GM12865 (cell line): Measurements from ENCODE around the gene PTGES2.
"Not testable (repeated sequence)": the region's sequence is repeated elsewhere in the genome, so short reads cannot be mapped to it uniquely, and the experiment has no call there.

Experiments used
- DNase-seq: peaks from one replicate; pipeline ENCODE4 v3.0.0; 2010; ENCODE audit warnings: low read depth
- H3K4me3 ChIP-seq: 2 replicates; pipeline ENCODE4 v1.5.1; 2011; ENCODE audit warnings: mild to moderate bottlenecking, low read depth, low read length, control low read depth
- TF ChIP-seq, protein P1 (sequence below): IDR thresholded peaks from 2 replicates; pipeline ENCODE4 v1.5.1; 2011; ENCODE audit warnings: low read length, control low read depth, low read depth, inconsistent platforms; ENCODE audit not compliant: insufficient read depth; ENCODE audit errors: missing control alignments

The PTGES2 gene

GRCh38 chr9:128143525-128144238 lies 16.2 kb upstream of the PTGES2 start:
- TF ChIP-seq, protein P1, sequence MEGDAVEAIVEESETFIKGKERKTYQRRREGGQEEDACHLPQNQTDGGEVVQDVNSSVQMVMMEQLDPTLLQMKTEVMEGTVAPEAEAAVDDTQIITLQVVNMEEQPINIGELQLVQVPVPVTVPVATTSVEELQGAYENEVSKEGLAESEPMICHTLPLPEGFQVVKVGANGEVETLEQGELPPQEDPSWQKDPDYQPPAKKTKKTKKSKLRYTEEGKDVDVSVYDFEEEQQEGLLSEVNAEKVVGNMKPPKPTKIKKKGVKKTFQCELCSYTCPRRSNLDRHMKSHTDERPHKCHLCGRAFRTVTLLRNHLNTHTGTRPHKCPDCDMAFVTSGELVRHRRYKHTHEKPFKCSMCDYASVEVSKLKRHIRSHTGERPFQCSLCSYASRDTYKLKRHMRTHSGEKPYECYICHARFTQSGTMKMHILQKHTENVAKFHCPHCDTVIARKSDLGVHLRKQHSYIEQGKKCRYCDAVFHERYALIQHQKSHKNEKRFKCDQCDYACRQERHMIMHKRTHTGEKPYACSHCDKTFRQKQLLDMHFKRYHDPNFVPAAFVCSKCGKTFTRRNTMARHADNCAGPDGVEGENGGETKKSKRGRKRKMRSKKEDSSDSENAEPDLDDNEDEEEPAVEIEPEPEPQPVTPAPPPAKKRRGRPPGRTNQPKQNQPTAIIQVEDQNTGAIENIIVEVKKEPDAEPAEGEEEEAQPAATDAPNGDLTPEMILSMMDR, result no peak
- no peak overlapping the region for H3K4me3 ChIP-seq
- no peak for DNase-seq

DNA sequence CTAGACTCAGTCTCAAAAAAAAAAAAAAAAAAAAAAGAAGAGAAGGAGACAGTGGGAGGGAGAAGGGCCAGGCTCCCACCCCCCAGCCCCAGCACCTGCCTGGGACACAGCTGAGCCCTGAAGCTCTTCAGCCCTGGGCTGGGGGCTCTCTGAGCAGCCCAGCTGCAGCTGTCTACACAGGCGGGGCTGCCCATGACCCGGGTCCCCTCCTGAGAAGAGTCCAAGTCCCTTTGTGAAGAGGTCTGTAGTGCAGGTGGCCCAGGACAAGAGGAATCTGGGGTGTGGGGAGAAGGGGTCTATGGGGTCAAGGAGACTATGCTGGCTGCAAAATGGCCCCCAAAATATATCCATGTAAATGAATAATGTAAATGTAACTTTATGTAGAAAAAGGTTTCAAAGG lies 15.1 kb upstream of the PTGES2 start:
- no peak overlapping the region for H3K4me3 ChIP-seq
- TF ChIP-seq, protein P1, result no peak
- no peak for DNase-seq

- H3K4me3 ChIP-seq, result no peak overlapping the region
- TF ChIP-seq, protein P1, result no peak
- no peak for DNase-seq
Measured at GRCh38 chr9:128142061-128142460, 14.5 kb upstream of the PTGES2 start.

DNA sequence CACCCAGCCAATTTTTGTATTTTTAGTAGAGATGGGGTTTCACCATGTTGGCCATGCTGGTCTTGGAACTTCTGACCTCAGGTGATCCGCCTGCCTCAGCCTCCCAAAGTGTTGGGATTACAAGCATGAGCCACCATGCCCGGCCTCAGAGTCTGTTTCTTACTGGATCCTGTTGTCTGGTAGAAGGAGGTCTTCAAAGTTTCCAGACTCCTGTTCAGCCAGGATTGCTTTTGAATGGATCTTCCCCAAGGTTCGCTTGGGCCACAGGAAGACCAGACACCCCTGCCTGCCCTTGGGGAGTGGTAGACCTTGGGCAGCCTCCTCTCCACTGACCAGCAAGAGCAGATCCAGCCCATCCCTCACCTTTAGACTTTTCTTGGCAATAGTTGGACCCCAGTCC lies 14.1 kb upstream of the PTGES2 start:
- DNase-seq, result no peak
- TF ChIP-seq, protein P1, result no peak
- H3K4me3 ChIP-seq, result no peak overlapping the region

- no peak overlapping the region for H3K4me3 ChIP-seq
- no peak for DNase-seq
- TF ChIP-seq, protein P1, result no peak
Measured at GRCh38 chr9:128139621-128140020, 12.1 kb upstream of the PTGES2 start.

DNA sequence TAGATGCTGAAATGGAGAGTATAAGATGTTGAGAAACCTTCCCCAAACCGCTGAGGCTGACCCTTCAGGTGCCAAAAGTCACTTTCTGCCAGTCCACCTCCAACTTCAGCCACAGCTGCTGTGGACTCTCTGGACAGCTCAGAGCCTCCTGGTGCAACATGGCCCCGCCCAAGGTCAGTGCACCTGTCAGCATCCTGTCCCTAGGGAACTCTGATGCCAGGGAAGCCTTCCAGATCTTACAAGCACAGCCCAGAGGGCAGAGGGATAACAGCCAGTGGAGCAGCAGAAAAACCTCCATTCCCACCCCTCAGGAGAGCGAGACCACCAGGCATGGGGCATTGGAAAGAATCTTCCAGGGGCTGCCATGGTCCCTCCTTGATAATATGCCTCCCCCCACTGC lies 10.5 kb upstream of the PTGES2 start:
- DNase-seq, result no peak
- no peak overlapping the region for H3K4me3 ChIP-seq
- TF ChIP-seq, protein P1, result no peak

- TF ChIP-seq, protein P1, result no peak
- no peak for DNase-seq
- no peak overlapping the region for H3K4me3 ChIP-seq
Measured at GRCh38 chr9:128136816-128137793, 9.6 kb upstream of the PTGES2 start.

DNA sequence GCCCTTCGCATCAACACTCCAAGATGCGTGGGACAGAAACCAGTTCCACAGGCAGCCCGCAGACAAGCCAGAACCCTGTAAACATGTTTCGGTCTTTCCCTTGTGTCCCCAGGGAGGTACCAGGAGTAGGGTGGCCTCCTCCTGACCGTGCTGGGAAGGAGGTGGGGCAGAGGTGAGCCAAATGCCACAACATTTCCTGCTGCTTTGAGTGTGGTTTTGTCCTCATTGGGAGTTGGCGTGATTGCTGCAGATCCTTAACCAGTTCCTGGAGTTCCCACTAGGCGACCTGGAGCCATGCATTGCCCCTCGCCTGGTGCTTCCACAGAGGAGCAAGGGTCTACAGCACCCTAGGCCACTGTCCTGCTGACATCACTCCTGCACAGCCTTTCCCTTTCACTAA lies 8.0 kb upstream of the PTGES2 start:
- DNase-seq, H3K4me3 ChIP-seq: not testable (repeated sequence)

DNA sequence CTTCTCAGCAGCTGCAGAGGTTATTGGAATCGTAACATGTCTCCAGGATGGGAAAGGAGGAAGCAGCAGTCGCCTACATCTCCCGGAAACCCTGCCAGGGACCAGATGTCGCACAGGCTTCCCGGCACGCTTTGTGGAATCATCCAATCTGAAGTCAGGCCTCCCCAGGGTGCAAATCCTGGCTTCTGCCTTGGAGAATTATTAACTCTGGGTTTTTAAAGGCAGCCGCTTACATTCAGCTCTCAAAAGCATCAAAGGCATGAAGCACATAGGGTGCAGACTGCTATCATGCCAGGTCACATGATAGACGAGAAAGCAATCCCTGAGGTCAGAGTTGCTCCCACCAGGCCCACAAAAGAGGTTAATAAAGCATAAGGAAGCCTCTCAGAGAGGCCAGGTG lies 4.6 kb upstream of the PTGES2 start:
- not testable (repeated sequence) for H3K4me3 ChIP-seq, DNase-seq

DNA sequence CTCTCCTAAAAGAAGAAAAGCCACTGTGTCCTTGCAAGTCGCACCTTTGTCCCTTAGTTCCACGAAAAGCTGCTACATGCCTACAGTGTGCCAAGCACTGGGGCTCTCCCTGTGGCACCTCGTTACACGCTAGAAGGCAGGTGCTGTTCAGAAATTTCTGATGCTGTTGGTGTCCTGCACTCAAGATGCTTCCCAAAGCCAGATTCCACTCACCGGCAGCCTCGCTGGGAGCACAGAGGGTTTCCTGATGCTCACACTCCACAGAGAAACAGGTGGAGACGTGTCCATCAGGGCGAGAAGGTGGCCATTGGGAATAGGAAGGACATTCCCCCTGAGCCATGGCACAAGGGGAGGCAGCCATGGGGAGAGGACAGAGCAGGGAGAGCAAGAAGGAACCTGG lies 3.8 kb upstream of the PTGES2 start:
- H3K4me3 ChIP-seq, DNase-seq: not testable (repeated sequence)
